B cell (primary cell): ENCODE results near the gene PSMD11. TPM values are rescaled to one million over a fixed set of nuclear protein-coding genes. Genes with fewer than 3 reads are reported as not detected.

Experiments
- ATAC-seq: fragments of 200-7000 bp; cut with Tn5 transposase; one replicate; pipeline ENCODE4 v1.10.0; 2021; ENCODE audit warnings: low read depth, mild to moderate bottlenecking, moderate number of reproducible peaks, moderate library complexity
- CTCF ChIA-PET: fragments of 350-600 bp; sonication (Branson Sonifier 250); formaldehyde crosslinking; loops from one replicate; lab custom pipeline; 2021; ENCODE audit warnings: antibody characterized with exemption, inconsistent platforms; lab: Charles Lee
- POLR2A ChIA-PET: fragments of 350-600 bp; sonication (Branson Sonifier 250); formaldehyde crosslinking; loops from one replicate; lab custom pipeline; 2021; ENCODE audit warnings: antibody characterized with exemption; lab: Charles Lee
- DNase-seq: peaks from one replicate; pipeline ENCODE4 v3.0.0; 2013
- H2AFZ ChIP-seq: 2 replicates; pipeline ENCODE4 v1.6.1; 2012; ENCODE audit warnings: mild to moderate bottlenecking, low read depth, low read length; ENCODE audit not compliant: insufficient read depth, poor library complexity, severe bottlenecking
- H3K27ac ChIP-seq, 2 donors: 1 replicate in 1 of 2; 2 replicates in 1 of 2; pipeline ENCODE4 v1.5.1; 2012 to 2013; ENCODE audit warnings: low read length in 2 of 2, mild to moderate bottlenecking in 2 of 2, moderate library complexity in 1 of 2
- H3K27me3 ChIP-seq, 4 experiments: fragments of 200-600 bp in 1 of 4; sonication (generic) in 1 of 4; replicated peaks in 1 of 4; 1 replicate in 2 of 4; 2 replicates in 2 of 4; pipeline versions ENCODE4 v1.6.1 to v1.7.0; 2013 to 2016; ENCODE audit warnings: low read length in 3 of 4, mild to moderate bottlenecking in 2 of 4, mixed read lengths in 1 of 4, moderate library complexity in 1 of 4; ENCODE audit not compliant: insufficient read depth in 4 of 4, control insufficient read depth in 3 of 4; ENCODE audit errors: control extremely low read depth in 1 of 4
- H3K36me3 ChIP-seq, 2 experiments: replicated peaks in 1 of 2; 1 replicate in 1 of 2; 2 replicates in 1 of 2; pipeline versions ENCODE4 v1.6.1 to v1.7.1; 2013; ENCODE audit warnings: low read length in 1 of 2; ENCODE audit not compliant: insufficient read depth in 2 of 2, control insufficient read depth in 1 of 2; ENCODE audit errors: control extremely low read depth in 1 of 2, extremely low read depth in 1 of 2
- H3K4me1 ChIP-seq, 2 donors: fragments of 200-600 bp in 1 of 2; sonication (generic) in 1 of 2; 1 replicate in 1 of 2; 2 replicates in 1 of 2; pipeline versions ENCODE4 v1.5.1 to v1.6.1; 2013 to 2017; ENCODE audit warnings: low read length in 2 of 2; ENCODE audit not compliant: control insufficient read depth in 2 of 2, insufficient read depth in 2 of 2
- H3K4me2 ChIP-seq: replicated peaks from 2 replicates; pipeline ENCODE3; 2012; ENCODE audit warnings: mild to moderate bottlenecking, low read depth, low read length; ENCODE audit not compliant: poor library complexity, severe bottlenecking
- H3K4me3 ChIP-seq, 5 experiments: fragments of 200-600 bp in 1 of 5; sonication (generic) in 1 of 5; 1 replicate in 3 of 5; 2 replicates in 2 of 5; pipeline versions ENCODE4 v1.5.1 to v1.7.0; 2011 to 2016; ENCODE audit warnings: low read length in 4 of 5, mild to moderate bottlenecking in 4 of 5, low read depth in 2 of 5, control low read depth in 1 of 5, moderate library complexity in 1 of 5; ENCODE audit not compliant: insufficient read depth in 1 of 5; ENCODE audit errors: control extremely low read depth in 1 of 5, extremely low read depth in 1 of 5
- H3K79me2 ChIP-seq: fragments of 200-600 bp; sonication (generic); one replicate; pipeline ENCODE4 v1.6.0; 2016; ENCODE audit warnings: low read length; ENCODE audit not compliant: control insufficient read depth, insufficient read depth
- H3K9ac ChIP-seq: fragments of 200-600 bp; sonication (generic); 2 replicates; pipeline ENCODE4 v1.6.1; 2017; ENCODE audit warnings: mild to moderate bottlenecking, low read length, moderate library complexity
- H3K9me3 ChIP-seq, 3 donors: one replicate each; pipeline versions ENCODE4 v1.6.1 to v1.7.1; 2013; ENCODE audit warnings: low read length in 2 of 3; ENCODE audit not compliant: control insufficient read depth in 2 of 3, insufficient read depth in 1 of 3; ENCODE audit errors: control extremely low read depth in 1 of 3
- H4K20me1 ChIP-seq: 2 replicates; pipeline ENCODE4 v1.6.0; 2012; ENCODE audit warnings: mild to moderate bottlenecking, low read length; ENCODE audit not compliant: insufficient read depth, control insufficient read depth, poor library complexity, severe bottlenecking
- H3K27ac Mint-ChIP-seq: one replicate; pipeline ENCODE4 v1.8.0; 2021; ENCODE audit warnings: mixed read lengths
- H3K27me3 Mint-ChIP-seq: one replicate; pipeline ENCODE4 v1.8.0; 2021; ENCODE audit warnings: mixed read lengths
- H3K4me1 Mint-ChIP-seq: one replicate; pipeline ENCODE4 v1.8.0; 2021; ENCODE audit warnings: mixed read lengths
- H3K4me3 Mint-ChIP-seq: one replicate; pipeline ENCODE4 v1.8.0; 2021; ENCODE audit warnings: mixed read lengths
- H3K9me3 Mint-ChIP-seq: one replicate; pipeline ENCODE4 v1.8.0; 2022; ENCODE audit warnings: mixed read lengths; ENCODE audit not compliant: insufficient read depth
- CTCF ChIP-seq: fragments of 200-600 bp; IDR thresholded peaks from one replicate; pipeline ENCODE4 v1.8.0; 2022; ENCODE audit warnings: antibody characterized with exemption, mild to moderate bottlenecking
- EZH2 ChIP-seq: IDR thresholded peaks from 2 replicates; pipeline ENCODE4 v1.6.1; 2012; ENCODE audit warnings: borderline replicate concordance, low read depth, mild to moderate bottlenecking, moderate library complexity, low read length; ENCODE audit not compliant: insufficient read depth, poor library complexity, severe bottlenecking
- WGBS: methylation state at CpG from one replicate; pipeline ENCODE4 v1.1.5; 2013; ENCODE audit warnings: missing lambda C conversion rate; ENCODE audit not compliant: insufficient coverage; 5-methylcytosine and 5-hydroxymethylcytosine counted together
- intact Hi-C: fragments of 100-400 bp; cut with micrococcal nuclease; formaldehyde crosslinking; loops from one replicate; pipeline ENCODE4 v1.10.0; 2022
- polyA plus RNA-seq: library from polyadenylated mRNA; depleted of rRNA; stranded (reverse); fragments of >200 nt; gene quantifications from 2 replicates; pipeline ENCODE4 v1.2.3, GENCODE V29; 2012
- total RNA-seq, 2 donors: library from RNA; stranded (reverse); fragments of 120-200 nt in 1 of 2; gene quantifications; 1 replicate in 1 of 2; 2 replicates in 1 of 2; pipeline versions ENCODE4 v1.2.3 to v1.2.4, GENCODE V29; 2013 to 2022

Gene PSMD11
- total and polyA plus RNA-seq, 2 donors (not counting 1 experiment from before 2014, with no cell fraction given) = 23.8 to 73.4 TPM

DNA sequence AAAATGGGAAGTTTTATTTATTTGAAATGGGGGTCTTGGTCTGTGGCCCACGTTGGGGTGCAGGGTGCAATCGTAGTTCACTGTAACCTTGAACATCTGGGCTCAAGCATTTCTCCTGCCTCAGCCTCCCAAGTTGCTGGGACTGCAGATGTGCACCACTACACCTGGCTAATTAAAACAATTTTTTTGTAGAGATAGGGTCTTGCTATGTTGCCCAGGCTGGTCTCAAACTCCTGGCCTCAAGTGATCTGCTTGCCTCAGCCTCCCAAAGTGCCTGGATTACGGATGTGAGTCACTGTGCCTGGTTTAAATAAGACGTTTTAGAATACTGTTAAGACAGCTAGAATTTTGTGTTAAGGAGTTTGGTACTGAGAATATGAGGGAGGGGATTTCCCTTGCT is 15.7 kb downstream of the PSMD11 start:
- POLR2A ChIA-PET = no interaction called here
- no peak overlapping the region for H3K27ac Mint-ChIP-seq

GRCh38 chr17:32461498-32461852 is 17.2 kb downstream of the PSMD11 start:
- H3K4me3 Mint-ChIP-seq = no peak overlapping the region
- H3K27ac Mint-ChIP-seq = no peak overlapping the region
- no peak overlapping the region for H3K4me3 ChIP-seq
- H3K27me3 ChIP-seq = no peaks in the 10 kb centered on the region
- no peaks in the 10 kb centered on the region for H3K9me3 Mint-ChIP-seq
- peaks cover 7% of the 10 kb centered on the region for H3K4me1 Mint-ChIP-seq
- DNase-seq (no peak), ATAC-seq (peak; percentile 31)
- TF ChIP-seq EZH2 (no peak), CTCF (no peak)
- H3K27me3 Mint-ChIP-seq = no peaks in the 10 kb centered on the region
- WGBS = 67% methylated on average over 1 of the region's 4 CpGs
- H3K36me3 ChIP-seq = peaks cover 26 to 62% of the 10 kb centered on the region in 2 experiments
- H3K4me1 ChIP-seq = peaks cover 0 to 3% of the 10 kb centered on the region in 2 donors
- no peak overlapping the region for H2AFZ ChIP-seq
- peaks cover 34% of the 10 kb centered on the region for H3K79me2 ChIP-seq
- no peaks in the 10 kb centered on the region for H3K9me3 ChIP-seq
- CTCF ChIA-PET = interaction anchor here (0.6 to 5.6 kb wide), 32 partner anchors 11 to 420 kb away, joined by 3 to 66 read pairs (median 4); partner anchors contain the start of genes MYO1D and PSMD11
- intact Hi-C loops = no loop called here
- POLR2A ChIA-PET = no interaction called here
- H4K20me1 ChIP-seq = peaks cover 26% of the 10 kb centered on the region
- no peak overlapping the region for H3K9ac ChIP-seq
- peak overlapping the region in 1 of 2 donors; percentile 25 for H3K27ac ChIP-seq
- no peak overlapping the region for H3K4me2 ChIP-seq

More for the DNA sequence above, 15.7 kb downstream of the PSMD11 start:
- H3K4me1 ChIP-seq = peaks cover 0 to 3% of the 10 kb centered on the region in 2 donors
- H3K9me3 ChIP-seq = no peaks in the 10 kb centered on the region
- H3K27me3 ChIP-seq = no peaks in the 10 kb centered on the region
- peaks cover 7% of the 10 kb centered on the region for H3K4me1 Mint-ChIP-seq
- no peak overlapping the region for H3K4me2 ChIP-seq
- peaks cover 22 to 58% of the 10 kb centered on the region in 2 experiments for H3K36me3 ChIP-seq
- peaks cover 34% of the 10 kb centered on the region for H3K79me2 ChIP-seq
- intact Hi-C loops = no loop called here
- H3K4me3 Mint-ChIP-seq = no peak overlapping the region
- no peak overlapping the region for H3K4me3 ChIP-seq
- DNase-seq = no peak
- no peak overlapping the region for H2AFZ ChIP-seq
- H3K9me3 Mint-ChIP-seq = no peaks in the 10 kb centered on the region
- no peak overlapping the region for H3K27ac ChIP-seq
- 100% methylated on average over 1 of the region's 4 CpGs for WGBS
- no peak for TF ChIP-seq CTCF
- TF ChIP-seq EZH2 = no peak
- CTCF ChIA-PET = interaction anchor here (1.3 to 5.6 kb wide), 3 partner anchors 11 to 23 kb away, joined by 3 to 66 read pairs (median 65); no protein-coding TSS in a partner anchor
- no peaks in the 10 kb centered on the region for H3K27me3 Mint-ChIP-seq
- ATAC-seq = no peak
- H4K20me1 ChIP-seq = peaks cover 26% of the 10 kb centered on the region
- H3K9ac ChIP-seq = no peak overlapping the region
